HepG2 (cell line): Measurements from ENCODE around the gene LIMA1. TPM values are rescaled to one million over a fixed set of nuclear protein-coding genes. Genes with fewer than 3 reads are reported as not detected.

ENCODE experiments used
- ATAC-seq: fragments of 200-7000 bp; cut with Tn5 transposase; 3 replicates; pipeline ENCODE4 v1.9.1; 2020; ENCODE audit warnings: mild to moderate bottlenecking, moderate library complexity
- BruUV-seq: library from RNA; stranded (reverse); fragments of 400-500 nt; replicated peaks from 2 replicates; lab custom pipeline; 2021; lab: Mats Ljungman, UMichigan
- CTCF ChIA-PET: fragments of 300-600 bp; formaldehyde crosslinking; extraction: SDS; loops from one replicate; lab custom pipeline; 2021; ENCODE audit warnings: low total read pairs, inconsistent platforms, low intra/inter-chr PET ratio; lab: Yijun Ruan, JAX
- POLR2A ChIA-PET: fragments of 350-600 bp; sonication (Branson Sonifier 250); formaldehyde crosslinking; loops from one replicate; lab custom pipeline; 2020; ENCODE audit warnings: antibody characterized with exemption, inconsistent platforms; lab: Yijun Ruan, JAX
- DNase-seq: peaks from one replicate; pipeline ENCODE4 v3.0.0-alpha.2; 2015; ENCODE audit warnings: low spot score
- FAIRE-seq: peaks from 3 replicates; lab custom pipeline; 2011; peaks lifted over from hg19 to GRCh38; lab: Jason Lieb, UNC
- H2AFZ ChIP-seq: one replicate; pipeline ENCODE4 v1.6.1; 2011; ENCODE audit warnings: low read length, inconsistent platforms
- H3K27ac ChIP-seq: fragments of 300-600 bp; 3 replicates; pipeline ENCODE4 v1.8.0; 2011; ENCODE audit warnings: mixed run types, mild to moderate bottlenecking, mixed read lengths, low read length, inconsistent platforms; ENCODE audit not compliant: insufficient read depth; ENCODE audit errors: extremely low read length
- H3K27me3 ChIP-seq, 2 experiments: fragments of 200-600 bp in 1 of 2; 2 replicates in 1 of 2; 3 replicates in 1 of 2; pipeline versions ENCODE4 v1.6.0 to v1.8.0; 2011; ENCODE audit warnings: low read length in 2 of 2, mild to moderate bottlenecking in 2 of 2, moderate library complexity in 2 of 2, inconsistent platforms in 1 of 2; ENCODE audit not compliant: insufficient read depth in 2 of 2, control insufficient read depth in 1 of 2
- H3K36me3 ChIP-seq, 2 experiments: fragments of 200-600 bp in 1 of 2; replicated peaks in 1 of 2; 2 replicates in 1 of 2; 3 replicates in 1 of 2; pipeline versions ENCODE4 v1.5.1 to v1.8.0; 2011; ENCODE audit warnings: low read length in 2 of 2, inconsistent platforms in 1 of 2; ENCODE audit not compliant: insufficient read depth in 2 of 2, control insufficient read depth in 1 of 2
- H3K4me1 ChIP-seq: 2 replicates; pipeline ENCODE4 v1.5.1; 2012; ENCODE audit warnings: low read length, inconsistent platforms; ENCODE audit not compliant: insufficient read depth
- H3K4me2 ChIP-seq: 2 replicates; pipeline ENCODE4 v1.6.0; 2011; ENCODE audit warnings: low read depth, low read length, inconsistent platforms
- H3K4me3 ChIP-seq, 3 experiments: fragments of 200-600 bp in 1 of 3; sonication (generic), shearing (Covaris generic) in 1 of 3; replicated peaks in 1 of 3; 2 replicates each; pipeline ENCODE4 v1.5.1; 2011 to 2016; ENCODE audit warnings: low read length in 3 of 3, inconsistent platforms in 2 of 3, low read depth in 2 of 3, mild to moderate bottlenecking in 2 of 3, control low read depth in 1 of 3, mixed read lengths in 1 of 3; ENCODE audit not compliant: insufficient read depth in 1 of 3
- H3K79me2 ChIP-seq: one replicate; pipeline ENCODE4 v1.6.1; 2011; ENCODE audit warnings: low read length, inconsistent platforms; ENCODE audit not compliant: insufficient read depth
- H3K9ac ChIP-seq: 2 replicates; pipeline ENCODE4 v1.6.0; 2011; ENCODE audit warnings: mild to moderate bottlenecking, low read depth, low read length, inconsistent platforms; ENCODE audit not compliant: insufficient read depth
- H3K9me3 ChIP-seq: 2 replicates; pipeline ENCODE4 v1.5.1; 2012; ENCODE audit warnings: mild to moderate bottlenecking, low read length
- H4K20me1 ChIP-seq: 2 replicates; pipeline ENCODE4 v1.6.0; 2011; ENCODE audit warnings: inconsistent platforms, mild to moderate bottlenecking, low read length, moderate library complexity; ENCODE audit not compliant: insufficient read depth
- KDM6A ChIP-seq: IDR thresholded peaks from 2 replicates; pipeline ENCODE4 v1.6.1; 2016; ENCODE audit warnings: low read depth
- NKX3-1 ChIP-seq: sonication (generic); formaldehyde crosslinking; IDR thresholded peaks from 2 replicates; pipeline ENCODE4 v1.5.0; 2020; ENCODE audit warnings: missing genetic modification reagents
- PHF8 ChIP-seq: sonication (generic); formaldehyde crosslinking; IDR thresholded peaks from 2 replicates; pipeline ENCODE4 v1.5.0; 2020; ENCODE audit warnings: missing genetic modification reagents
- RAD21 ChIP-seq: fragments of 450-650 bp; formaldehyde crosslinking; IDR thresholded peaks from 2 replicates; pipeline ENCODE4 v1.5.0; 2020; ENCODE audit warnings: mild to moderate bottlenecking
- RFXAP ChIP-seq: sonication (generic); formaldehyde crosslinking; IDR thresholded peaks from 2 replicates; pipeline ENCODE4 v1.4.0; 2020; ENCODE audit warnings: missing genetic modification reagents, borderline replicate concordance
- SSRP1 ChIP-seq: IDR thresholded peaks from 2 replicates; pipeline ENCODE4 v1.6.1; 2016; ENCODE audit warnings: control low read depth
- SYNCRIP ChIP-seq: fragments of 200-400 bp; formaldehyde crosslinking; IDR thresholded peaks from 2 replicates; pipeline ENCODE4 v1.6.1; 2018; ENCODE audit warnings: mild to moderate bottlenecking, low read depth, low read length; ENCODE audit not compliant: insufficient read depth
- YEATS2 ChIP-seq: sonication (generic); formaldehyde crosslinking; IDR thresholded peaks from 2 replicates; pipeline ENCODE4 v1.4.0; 2020; ENCODE audit warnings: missing genetic modification reagents, borderline replicate concordance
- ZNF44 ChIP-seq: sonication (generic); formaldehyde crosslinking; IDR thresholded peaks from 2 replicates; pipeline ENCODE4 v1.5.1; 2020; ENCODE audit warnings: mild to moderate bottlenecking, missing genetic modification reagents
- ZNF614 ChIP-seq: IDR thresholded peaks from 2 replicates; pipeline ENCODE4 v1.6.1; 2018; ENCODE audit warnings: missing biosample characterization, missing genetic modification reagents, inconsistent platforms, borderline replicate concordance
- ZNF782 ChIP-seq: sonication (generic); formaldehyde crosslinking; IDR thresholded peaks from 2 replicates; pipeline ENCODE4 v1.4.0; 2020; ENCODE audit warnings: missing genetic modification reagents, mild to moderate bottlenecking, borderline replicate concordance
- WGBS: methylation state at CpG from one replicate; pipeline ENCODE4 v1.1.6; 2017; ENCODE audit warnings: low lambda C conversion rate; 5-methylcytosine and 5-hydroxymethylcytosine counted together
- in situ Hi-C: cut with HindIII; loops from 2 replicates; pipeline ENCODE4 v1.10.0; 2017; ENCODE audit warnings: low pct_unique_long_range_greater_than_20kb; ENCODE audit not compliant: extremely low pct_ligation_motif_present
- intact Hi-C: fragments of 100-400 bp; cut with micrococcal nuclease; formaldehyde crosslinking; loops from one replicate; pipeline ENCODE4 v1.10.0; 2022; ENCODE audit not compliant: unreplicated experiment
- polyA plus RNA-seq, 8 experiments: library from polyadenylated mRNA; depleted of rRNA in 3 of 8; stranded (reverse) in 7 of 8; unstranded in 1 of 8; fragments of >200 nt; fragmentation: Illumina TruSeq in 4 of 8; extraction: Trizol in 4 of 8; gene quantifications; 2 replicates each; pipeline versions ENCODE4 v1.2.1 to v1.2.3, GENCODE V29; 2011 to 2016; ENCODE audit warnings: low read depth in 4 of 8, missing spikeins in 1 of 8, mixed read lengths in 1 of 8; ENCODE audit not compliant: insufficient read depth in 1 of 8
- total RNA-seq, 5 experiments: library from RNA; depleted of rRNA; stranded (reverse); fragments of >200 nt; fragmentation: Illumina TruSeq; extraction: Trizol; gene quantifications; 2 replicates each; pipeline ENCODE4 v1.2.3, GENCODE V29; 2016; ENCODE audit warnings: low read depth in 1 of 5
- TF ChIP-seq, protein P1 (sequence below): conservative IDR thresholded peaks from 2 replicates; pipeline ENCODE4 v1.6.1; 2018; ENCODE audit warnings: missing genetic modification reagents
- TF ChIP-seq, protein P2 (sequence below): sonication (generic); formaldehyde crosslinking; IDR thresholded peaks from 2 replicates; pipeline ENCODE4 v1.4.0; 2020; ENCODE audit warnings: mild to moderate bottlenecking, low read depth, missing genetic modification reagents
- TF ChIP-seq, protein P3 (sequence below): sonication (generic); formaldehyde crosslinking; IDR thresholded peaks from 2 replicates; pipeline ENCODE4 v1.4.0; 2020; ENCODE audit warnings: missing genetic modification reagents, borderline replicate concordance
- TF ChIP-seq, protein P4 (sequence below): sonication (generic); formaldehyde crosslinking; IDR thresholded peaks from 2 replicates; pipeline ENCODE4 v1.5.0; 2020; ENCODE audit warnings: missing genetic modification reagents

The LIMA1 gene
- total and polyA plus RNA-seq, 2 of the 13 experiments (the other 11 are each of a cell fraction or from before 2014, with no cell fraction given), result 13.0 to 19.8 TPM

DNA sequence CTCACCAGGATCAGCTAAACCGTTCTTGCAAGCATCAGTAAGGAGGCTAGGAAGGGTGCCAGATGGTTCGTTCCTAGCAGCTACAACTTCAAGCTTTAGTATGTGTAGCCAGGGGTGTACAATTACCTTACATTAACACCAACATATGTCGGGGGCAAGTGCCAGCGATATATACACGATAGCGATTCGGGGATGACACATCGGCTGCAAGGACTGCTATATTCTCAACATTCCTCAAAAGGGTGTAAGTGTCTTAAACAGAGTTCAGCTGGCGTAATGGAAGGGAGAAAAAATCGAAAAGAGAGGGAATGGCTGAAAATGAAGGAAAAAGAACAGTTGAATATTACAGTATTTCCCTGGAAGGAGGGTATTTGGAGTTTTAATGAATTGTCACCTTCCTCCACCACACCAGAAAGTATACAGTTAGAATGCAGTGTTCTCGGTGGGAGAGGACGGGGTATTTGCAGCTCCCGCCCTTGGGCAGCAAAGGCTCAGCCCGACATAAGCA is 545 bp downstream of the LIMA1 start (continued):
- TF ChIP-seq, protein P1, sequence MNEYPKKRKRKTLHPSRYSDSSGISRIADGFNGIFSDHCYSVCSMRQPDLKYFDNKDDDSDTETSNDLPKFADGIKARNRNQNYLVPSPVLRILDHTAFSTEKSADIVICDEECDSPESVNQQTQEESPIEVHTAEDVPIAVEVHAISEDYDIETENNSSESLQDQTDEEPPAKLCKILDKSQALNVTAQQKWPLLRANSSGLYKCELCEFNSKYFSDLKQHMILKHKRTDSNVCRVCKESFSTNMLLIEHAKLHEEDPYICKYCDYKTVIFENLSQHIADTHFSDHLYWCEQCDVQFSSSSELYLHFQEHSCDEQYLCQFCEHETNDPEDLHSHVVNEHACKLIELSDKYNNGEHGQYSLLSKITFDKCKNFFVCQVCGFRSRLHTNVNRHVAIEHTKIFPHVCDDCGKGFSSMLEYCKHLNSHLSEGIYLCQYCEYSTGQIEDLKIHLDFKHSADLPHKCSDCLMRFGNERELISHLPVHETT (CRISPR knock-in tag), result no peak
- TF ChIP-seq, protein P2, sequence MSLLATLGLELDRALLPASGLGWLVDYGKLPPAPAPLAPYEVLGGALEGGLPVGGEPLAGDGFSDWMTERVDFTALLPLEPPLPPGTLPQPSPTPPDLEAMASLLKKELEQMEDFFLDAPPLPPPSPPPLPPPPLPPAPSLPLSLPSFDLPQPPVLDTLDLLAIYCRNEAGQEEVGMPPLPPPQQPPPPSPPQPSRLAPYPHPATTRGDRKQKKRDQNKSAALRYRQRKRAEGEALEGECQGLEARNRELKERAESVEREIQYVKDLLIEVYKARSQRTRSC (CRISPR knock-in tag), result no peak
- TF ChIP-seq ZNF782 (no peak), RFXAP (CRISPR knock-in tag) (no peak)

DNA sequence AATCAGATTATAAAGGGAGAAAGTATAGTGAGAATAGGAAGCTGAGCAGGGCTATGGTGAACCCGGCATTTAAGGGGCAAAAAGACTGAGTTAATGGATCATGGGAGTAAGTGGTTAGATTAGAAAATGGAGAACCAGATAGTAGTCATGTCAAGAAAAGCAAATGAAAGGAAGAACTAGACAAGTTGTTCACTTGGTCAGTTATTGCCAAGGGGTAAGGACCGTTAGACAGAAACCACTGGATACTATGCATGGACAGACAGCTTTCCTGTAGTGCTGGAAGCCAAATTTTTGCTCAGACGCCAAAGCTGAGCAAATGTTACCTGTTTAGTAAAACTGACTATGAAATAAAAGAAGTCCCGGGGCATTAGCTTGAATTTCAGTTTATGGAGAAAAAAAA is 3.8 kb downstream of the LIMA1 start:
- Histone ChIP-seq H3K4me3 (no peak overlapping the region; a peak in 1 of 6 replicates), H3K27ac (no peak overlapping the region), H4K20me1 (no peaks in the 10 kb centered on the region), H2AFZ (no peak overlapping the region), H3K9me3 (no peaks in the 10 kb centered on the region), H3K36me3 (no peaks in the 10 kb centered on the region), H3K9ac (no peak overlapping the region), H3K27me3 (no peaks in the 10 kb centered on the region; a peak in 1 of 5 replicates), H3K79me2 (peaks cover 9% of the 10 kb centered on the region), H3K4me1 (peaks cover 58% of the 10 kb centered on the region), H3K4me2 (no peak overlapping the region)
- no peak for ATAC-seq
- no TSS peak for BruUV-seq
- in situ Hi-C loops (no loop called here), intact Hi-C loops (no loop called here)
- FAIRE-seq, result no peak
- CTCF ChIA-PET, result no interaction called here
- DNase-seq, result no peak
- WGBS, result 96% methylated on average over 4 of the region's 4 CpGs
- no peak for TF ChIP-seq SSRP1 (CRISPR knock-in tag)
- TF ChIP-seq KDM6A, result no peak
- TF ChIP-seq, protein P3, sequence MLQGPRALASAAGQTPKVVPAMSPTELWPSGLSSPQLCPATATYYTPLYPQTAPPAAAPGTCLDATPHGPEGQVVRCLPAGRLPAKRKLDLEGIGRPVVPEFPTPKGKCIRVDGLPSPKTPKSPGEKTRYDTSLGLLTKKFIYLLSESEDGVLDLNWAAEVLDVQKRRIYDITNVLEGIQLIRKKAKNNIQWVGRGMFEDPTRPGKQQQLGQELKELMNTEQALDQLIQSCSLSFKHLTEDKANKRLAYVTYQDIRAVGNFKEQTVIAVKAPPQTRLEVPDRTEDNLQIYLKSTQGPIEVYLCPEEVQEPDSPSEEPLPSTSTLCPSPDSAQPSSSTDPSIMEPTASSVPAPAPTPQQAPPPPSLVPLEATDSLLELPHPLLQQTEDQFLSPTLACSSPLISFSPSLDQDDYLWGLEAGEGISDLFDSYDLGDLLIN, result no peak
- no peak for TF ChIP-seq RAD21 (CRISPR knock-in tag)
- TF ChIP-seq YEATS2 (CRISPR knock-in tag), result no peak
- TF ChIP-seq PHF8, result no peak
- no peak for TF ChIP-seq SYNCRIP
- no peak for TF ChIP-seq NKX3-1
- TF ChIP-seq ZNF614 (CRISPR knock-in tag), result no peak
- TF ChIP-seq, protein P4, sequence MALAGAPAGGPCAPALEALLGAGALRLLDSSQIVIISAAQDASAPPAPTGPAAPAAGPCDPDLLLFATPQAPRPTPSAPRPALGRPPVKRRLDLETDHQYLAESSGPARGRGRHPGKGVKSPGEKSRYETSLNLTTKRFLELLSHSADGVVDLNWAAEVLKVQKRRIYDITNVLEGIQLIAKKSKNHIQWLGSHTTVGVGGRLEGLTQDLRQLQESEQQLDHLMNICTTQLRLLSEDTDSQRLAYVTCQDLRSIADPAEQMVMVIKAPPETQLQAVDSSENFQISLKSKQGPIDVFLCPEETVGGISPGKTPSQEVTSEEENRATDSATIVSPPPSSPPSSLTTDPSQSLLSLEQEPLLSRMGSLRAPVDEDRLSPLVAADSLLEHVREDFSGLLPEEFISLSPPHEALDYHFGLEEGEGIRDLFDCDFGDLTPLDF (CRISPR knock-in tag), result no peak
- TF ChIP-seq ZNF44 (CRISPR knock-in tag), result no peak
- POLR2A ChIA-PET, result no interaction called here
